ENCODE measurements around the gene PLD1.

DNA sequence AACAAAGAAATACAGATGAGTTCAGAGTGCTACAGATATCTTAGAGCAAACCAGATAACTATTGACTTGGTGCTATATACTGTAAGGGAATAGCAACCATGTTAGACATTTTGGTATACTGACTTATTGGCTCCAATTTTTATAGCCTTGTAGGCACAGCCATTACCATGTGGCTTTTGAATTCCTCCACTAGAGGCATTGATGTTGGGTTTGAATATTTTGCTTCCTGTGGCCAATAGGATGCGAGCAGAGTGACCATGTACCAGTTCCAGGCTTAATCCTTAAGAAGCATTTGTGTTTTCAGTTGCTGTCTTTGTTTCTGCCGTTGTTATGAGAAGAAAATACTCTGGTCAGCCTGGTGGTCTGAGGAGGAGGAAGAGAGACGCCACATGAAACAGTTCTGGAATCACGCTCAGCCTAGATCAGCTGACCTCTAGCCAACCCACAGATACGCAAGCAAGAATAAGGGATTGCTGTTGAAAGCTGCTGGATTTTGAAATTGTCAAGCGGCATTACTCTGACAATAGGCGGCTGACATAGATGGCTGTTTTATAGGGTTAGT lies 240.6 kb downstream of the PLD1 start:
- TF ChIP-seq, protein P1, sequence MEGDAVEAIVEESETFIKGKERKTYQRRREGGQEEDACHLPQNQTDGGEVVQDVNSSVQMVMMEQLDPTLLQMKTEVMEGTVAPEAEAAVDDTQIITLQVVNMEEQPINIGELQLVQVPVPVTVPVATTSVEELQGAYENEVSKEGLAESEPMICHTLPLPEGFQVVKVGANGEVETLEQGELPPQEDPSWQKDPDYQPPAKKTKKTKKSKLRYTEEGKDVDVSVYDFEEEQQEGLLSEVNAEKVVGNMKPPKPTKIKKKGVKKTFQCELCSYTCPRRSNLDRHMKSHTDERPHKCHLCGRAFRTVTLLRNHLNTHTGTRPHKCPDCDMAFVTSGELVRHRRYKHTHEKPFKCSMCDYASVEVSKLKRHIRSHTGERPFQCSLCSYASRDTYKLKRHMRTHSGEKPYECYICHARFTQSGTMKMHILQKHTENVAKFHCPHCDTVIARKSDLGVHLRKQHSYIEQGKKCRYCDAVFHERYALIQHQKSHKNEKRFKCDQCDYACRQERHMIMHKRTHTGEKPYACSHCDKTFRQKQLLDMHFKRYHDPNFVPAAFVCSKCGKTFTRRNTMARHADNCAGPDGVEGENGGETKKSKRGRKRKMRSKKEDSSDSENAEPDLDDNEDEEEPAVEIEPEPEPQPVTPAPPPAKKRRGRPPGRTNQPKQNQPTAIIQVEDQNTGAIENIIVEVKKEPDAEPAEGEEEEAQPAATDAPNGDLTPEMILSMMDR (IDR thresholded peaks at IDR 0.05): no peak
- no peak for TF ChIP-seq POLR2A (IDR thresholded peaks at IDR 0.05)
